Measurements from ENCODE around the gene RNF2. TPM values are rescaled to one million over a fixed set of nuclear protein-coding genes. Genes with fewer than 3 reads are reported as not detected.
"Not testable (repeated sequence)": the region's sequence is repeated elsewhere in the genome, so short reads cannot be mapped to it uniquely, and the experiment has no call there.

Gene RNF2
- total and polyA plus RNA-seq, 2 experiments from 2014 or later = 18.2 to 19.6 TPM

- peaks cover 100% of the 10 kb centered on the region for H3K79me2 ChIP-seq (ENCODE audit: insufficient read depth)
- H3K27me3 ChIP-seq (replicated peaks; ENCODE audit: insufficient read depth) = no peaks in the 10 kb centered on the region
- in situ Hi-C loops (cut with MboI) = no loop called here
- H3K4me3 ChIP-seq = no peak overlapping the region
- 98% methylated on average over 2 of the region's 2 CpGs for WGBS, 2 experiments (ENCODE audit: low coverage in 1 of 2, low lambda C conversion rate in 2 of 2, missing lambda C conversion rate in 2 of 2)
- H3K4me1 ChIP-seq (ENCODE audit: insufficient read depth) = peaks cover 12% of the 10 kb centered on the region
- no peak overlapping the region for H3K4me2 ChIP-seq (ENCODE audit: unreplicated experiment)
- DNase-seq = no peak
- H3K36me3 ChIP-seq (ENCODE audit: low read depth) = no peaks in the 10 kb centered on the region
- TF ChIP-seq EZH2phosphoT487 (IDR thresholded peaks at IDR 0.05; ENCODE audit: insufficient read depth, low read depth) (no peak), EZH2 (IDR thresholded peaks at IDR 0.05; ENCODE audit: insufficient read depth, poor library complexity, severe bottlenecking) (no peak)
- H4K20me1 ChIP-seq (ENCODE audit: insufficient read depth) = no peaks in the 10 kb centered on the region; the same call in 1 of the 2 replicates
- H3F3A ChIP-seq (ENCODE audit: insufficient read depth) = peaks cover 5% of the 10 kb centered on the region; the same call in 1 of the 2 replicates
- H3K27ac ChIP-seq = no peak overlapping the region
- no peak overlapping the region for H2AFZ ChIP-seq
- H3K9ac ChIP-seq = no peak overlapping the region
- H3K9me3 ChIP-seq (ENCODE audit: low read depth) = peaks cover 4% of the 10 kb centered on the region
- no peaks in the 10 kb centered on the region for H3K9me2 ChIP-seq (ENCODE audit: insufficient read depth)
Measured at GRCh38 chr1:185063719-185064118, 18.4 kb downstream of the RNF2 start.

- H3K4me2 ChIP-seq (ENCODE audit: unreplicated experiment); DNase-seq; H3K9ac ChIP-seq; H3K4me3 ChIP-seq; H4K20me1 ChIP-seq (ENCODE audit: insufficient read depth); in situ Hi-C loops (cut with MboI); H2AFZ ChIP-seq; H3K9me3 ChIP-seq (ENCODE audit: low read depth); H3K27me3 ChIP-seq (replicated peaks; ENCODE audit: insufficient read depth); H3K36me3 ChIP-seq (ENCODE audit: low read depth); H3K27ac ChIP-seq; H3F3A ChIP-seq (ENCODE audit: insufficient read depth); H3K9me2 ChIP-seq (ENCODE audit: insufficient read depth): not testable (repeated sequence)
- H3K79me2 ChIP-seq (ENCODE audit: insufficient read depth) = peaks cover 100% of the 10 kb centered on the region
- H3K4me1 ChIP-seq (ENCODE audit: insufficient read depth) = peaks cover 12% of the 10 kb centered on the region
- 81 to 82% methylated on average over 3 of the region's 3 CpGs for WGBS, 2 experiments (ENCODE audit: low coverage in 1 of 2, low lambda C conversion rate in 2 of 2, missing lambda C conversion rate in 2 of 2)
Measured at GRCh38 chr1:185065006-185065405, 19.6 kb downstream of the RNF2 start.

GRCh38 chr1:185066181-185066580, 20.8 kb downstream of the RNF2 start:
- H3K36me3 ChIP-seq (ENCODE audit: low read depth) = no peaks in the 10 kb centered on the region
- no peaks in the 10 kb centered on the region for H3K27me3 ChIP-seq (replicated peaks; ENCODE audit: insufficient read depth)
- H3K4me1 ChIP-seq (ENCODE audit: insufficient read depth) = peaks cover 12% of the 10 kb centered on the region
- no peak for TF ChIP-seq EZH2phosphoT487 (IDR thresholded peaks at IDR 0.05; ENCODE audit: insufficient read depth, low read depth)
- peaks cover 4% of the 10 kb centered on the region for H3K9me3 ChIP-seq (ENCODE audit: low read depth)
- peaks cover 100% of the 10 kb centered on the region for H3K79me2 ChIP-seq (ENCODE audit: insufficient read depth)
- H3K9ac ChIP-seq = no peak overlapping the region
- H3K4me2 ChIP-seq (ENCODE audit: unreplicated experiment) = no peak overlapping the region
- H3K9me2 ChIP-seq (ENCODE audit: insufficient read depth) = no peaks in the 10 kb centered on the region
- H3K4me3 ChIP-seq = no peak overlapping the region
- WGBS, 2 experiments (ENCODE audit: low coverage in 1 of 2, low lambda C conversion rate in 2 of 2, missing lambda C conversion rate in 2 of 2) = 94 to 100% methylated on average over 2 of the region's 2 CpGs
- H4K20me1 ChIP-seq (ENCODE audit: insufficient read depth) = no peaks in the 10 kb centered on the region; the same call in 1 of the 2 replicates
- DNase-seq = no peak
- in situ Hi-C loops (cut with MboI) = no loop called here
- H3K27ac ChIP-seq = no peak overlapping the region
- peaks cover 5% of the 10 kb centered on the region; the same call in 1 of the 2 replicates for H3F3A ChIP-seq (ENCODE audit: insufficient read depth)
- H2AFZ ChIP-seq = no peak overlapping the region

- Histone ChIP-seq H3K27ac (no peak overlapping the region), H3K79me2 (ENCODE audit: insufficient read depth) (peaks cover 100% of the 10 kb centered on the region)
- in situ Hi-C loops (cut with MboI) = no loop called here
Measured at GRCh38 chr1:185068341-185068740, 23.0 kb downstream of the RNF2 start.

GRCh38 chr1:185069202-185069772, 23.9 kb downstream of the RNF2 start:
- no peak overlapping the region for H3K27ac ChIP-seq
- H3K9me3 ChIP-seq (ENCODE audit: low read depth) = peaks cover 4% of the 10 kb centered on the region
- H3K4me2 ChIP-seq (ENCODE audit: unreplicated experiment) = no peak overlapping the region
- no peak for DNase-seq
- H3K27me3 ChIP-seq (replicated peaks; ENCODE audit: insufficient read depth) = no peaks in the 10 kb centered on the region
- WGBS, 2 experiments (ENCODE audit: low coverage in 1 of 2, low lambda C conversion rate in 2 of 2, missing lambda C conversion rate in 2 of 2) = 97 to 99% methylated on average over 4 of the region's 4 CpGs
- H3K79me2 ChIP-seq (ENCODE audit: insufficient read depth) = peaks cover 100% of the 10 kb centered on the region
- no peak overlapping the region for H3K4me3 ChIP-seq
- no peaks in the 10 kb centered on the region for H3K9me2 ChIP-seq (ENCODE audit: insufficient read depth)
- no peaks in the 10 kb centered on the region for H3K36me3 ChIP-seq (ENCODE audit: low read depth)
- peaks cover 8% of the 10 kb centered on the region; the same call in 1 of the 2 replicates for H3K4me1 ChIP-seq (ENCODE audit: insufficient read depth)
- no peak for TF ChIP-seq EZH2phosphoT487 (IDR thresholded peaks at IDR 0.05; ENCODE audit: insufficient read depth, low read depth)
- TF ChIP-seq EZH2 (IDR thresholded peaks at IDR 0.05; ENCODE audit: insufficient read depth, poor library complexity, severe bottlenecking) = no peak
- in situ Hi-C loops (cut with MboI) = no loop called here
- H2AFZ ChIP-seq = no peak overlapping the region
- no peaks in the 10 kb centered on the region for H4K20me1 ChIP-seq (ENCODE audit: insufficient read depth)
- peaks cover 10% of the 10 kb centered on the region; the same call in 1 of the 2 replicates for H3F3A ChIP-seq (ENCODE audit: insufficient read depth)
- H3K9ac ChIP-seq = no peak overlapping the region

More at GRCh38 chr1:185068341-185068740, 23.0 kb downstream of the RNF2 start:
- TF ChIP-seq EZH2 (IDR thresholded peaks at IDR 0.05; ENCODE audit: insufficient read depth, poor library complexity, severe bottlenecking) = no peak
- no peak for TF ChIP-seq EZH2phosphoT487 (IDR thresholded peaks at IDR 0.05; ENCODE audit: insufficient read depth, low read depth)
- H3K27me3 ChIP-seq (replicated peaks; ENCODE audit: insufficient read depth) = no peaks in the 10 kb centered on the region
- 0 out of 2 replicates have a peak, but pooled peaks cover 1% of the 10 kb centered on the region for H3F3A ChIP-seq (ENCODE audit: insufficient read depth)
- H3K9ac ChIP-seq = no peak overlapping the region
- no peak overlapping the region for H3K4me2 ChIP-seq (ENCODE audit: unreplicated experiment)
- H3K4me3 ChIP-seq = no peak overlapping the region
- no peaks in the 10 kb centered on the region; the same call in none of the 2 replicates for H3K4me1 ChIP-seq (ENCODE audit: insufficient read depth)
- no peaks in the 10 kb centered on the region for H3K36me3 ChIP-seq (ENCODE audit: low read depth)
- H3K9me2 ChIP-seq (ENCODE audit: insufficient read depth) = no peaks in the 10 kb centered on the region
- peaks cover 4% of the 10 kb centered on the region for H3K9me3 ChIP-seq (ENCODE audit: low read depth)
- H2AFZ ChIP-seq = no peak overlapping the region
- DNase-seq = no peak
- no peaks in the 10 kb centered on the region for H4K20me1 ChIP-seq (ENCODE audit: insufficient read depth)
